ENCODE measurements around the gene CTIF.

DNA sequence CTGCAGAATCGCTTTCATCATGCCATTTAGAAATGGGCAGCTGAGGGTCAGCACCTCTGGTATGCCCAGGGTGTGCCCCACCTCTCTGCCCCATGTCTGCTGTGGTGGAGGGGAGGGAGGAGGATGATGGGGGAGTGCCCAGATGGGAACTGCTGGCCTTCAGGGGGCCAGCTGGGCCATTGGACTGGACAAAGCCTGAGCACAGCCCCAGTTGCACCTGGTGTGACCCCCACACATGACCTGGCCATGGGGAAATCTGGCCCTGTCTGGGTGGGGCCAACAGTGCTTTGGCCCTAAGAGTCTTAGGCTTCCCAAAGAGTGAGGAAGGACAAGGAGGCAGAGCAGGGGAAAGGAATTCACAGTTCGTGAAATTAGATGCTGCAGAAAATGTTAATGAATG, 44.1 kb downstream of the CTIF start:
- TF ChIP-seq, protein P1, sequence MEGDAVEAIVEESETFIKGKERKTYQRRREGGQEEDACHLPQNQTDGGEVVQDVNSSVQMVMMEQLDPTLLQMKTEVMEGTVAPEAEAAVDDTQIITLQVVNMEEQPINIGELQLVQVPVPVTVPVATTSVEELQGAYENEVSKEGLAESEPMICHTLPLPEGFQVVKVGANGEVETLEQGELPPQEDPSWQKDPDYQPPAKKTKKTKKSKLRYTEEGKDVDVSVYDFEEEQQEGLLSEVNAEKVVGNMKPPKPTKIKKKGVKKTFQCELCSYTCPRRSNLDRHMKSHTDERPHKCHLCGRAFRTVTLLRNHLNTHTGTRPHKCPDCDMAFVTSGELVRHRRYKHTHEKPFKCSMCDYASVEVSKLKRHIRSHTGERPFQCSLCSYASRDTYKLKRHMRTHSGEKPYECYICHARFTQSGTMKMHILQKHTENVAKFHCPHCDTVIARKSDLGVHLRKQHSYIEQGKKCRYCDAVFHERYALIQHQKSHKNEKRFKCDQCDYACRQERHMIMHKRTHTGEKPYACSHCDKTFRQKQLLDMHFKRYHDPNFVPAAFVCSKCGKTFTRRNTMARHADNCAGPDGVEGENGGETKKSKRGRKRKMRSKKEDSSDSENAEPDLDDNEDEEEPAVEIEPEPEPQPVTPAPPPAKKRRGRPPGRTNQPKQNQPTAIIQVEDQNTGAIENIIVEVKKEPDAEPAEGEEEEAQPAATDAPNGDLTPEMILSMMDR (conservative IDR thresholded peaks at IDR 0.05; ENCODE audit: low read depth in 2 of 2) = no peak
- no peak for TF ChIP-seq ZNF114 (CRISPR knock-in tag; IDR thresholded peaks at IDR 0.05)
- TF ChIP-seq, protein P2, sequence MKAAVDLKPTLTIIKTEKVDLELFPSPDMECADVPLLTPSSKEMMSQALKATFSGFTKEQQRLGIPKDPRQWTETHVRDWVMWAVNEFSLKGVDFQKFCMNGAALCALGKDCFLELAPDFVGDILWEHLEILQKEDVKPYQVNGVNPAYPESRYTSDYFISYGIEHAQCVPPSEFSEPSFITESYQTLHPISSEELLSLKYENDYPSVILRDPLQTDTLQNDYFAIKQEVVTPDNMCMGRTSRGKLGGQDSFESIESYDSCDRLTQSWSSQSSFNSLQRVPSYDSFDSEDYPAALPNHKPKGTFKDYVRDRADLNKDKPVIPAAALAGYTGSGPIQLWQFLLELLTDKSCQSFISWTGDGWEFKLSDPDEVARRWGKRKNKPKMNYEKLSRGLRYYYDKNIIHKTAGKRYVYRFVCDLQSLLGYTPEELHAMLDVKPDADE (IDR thresholded peaks at IDR 0.05) = no peak
- TF ChIP-seq, protein P3, sequence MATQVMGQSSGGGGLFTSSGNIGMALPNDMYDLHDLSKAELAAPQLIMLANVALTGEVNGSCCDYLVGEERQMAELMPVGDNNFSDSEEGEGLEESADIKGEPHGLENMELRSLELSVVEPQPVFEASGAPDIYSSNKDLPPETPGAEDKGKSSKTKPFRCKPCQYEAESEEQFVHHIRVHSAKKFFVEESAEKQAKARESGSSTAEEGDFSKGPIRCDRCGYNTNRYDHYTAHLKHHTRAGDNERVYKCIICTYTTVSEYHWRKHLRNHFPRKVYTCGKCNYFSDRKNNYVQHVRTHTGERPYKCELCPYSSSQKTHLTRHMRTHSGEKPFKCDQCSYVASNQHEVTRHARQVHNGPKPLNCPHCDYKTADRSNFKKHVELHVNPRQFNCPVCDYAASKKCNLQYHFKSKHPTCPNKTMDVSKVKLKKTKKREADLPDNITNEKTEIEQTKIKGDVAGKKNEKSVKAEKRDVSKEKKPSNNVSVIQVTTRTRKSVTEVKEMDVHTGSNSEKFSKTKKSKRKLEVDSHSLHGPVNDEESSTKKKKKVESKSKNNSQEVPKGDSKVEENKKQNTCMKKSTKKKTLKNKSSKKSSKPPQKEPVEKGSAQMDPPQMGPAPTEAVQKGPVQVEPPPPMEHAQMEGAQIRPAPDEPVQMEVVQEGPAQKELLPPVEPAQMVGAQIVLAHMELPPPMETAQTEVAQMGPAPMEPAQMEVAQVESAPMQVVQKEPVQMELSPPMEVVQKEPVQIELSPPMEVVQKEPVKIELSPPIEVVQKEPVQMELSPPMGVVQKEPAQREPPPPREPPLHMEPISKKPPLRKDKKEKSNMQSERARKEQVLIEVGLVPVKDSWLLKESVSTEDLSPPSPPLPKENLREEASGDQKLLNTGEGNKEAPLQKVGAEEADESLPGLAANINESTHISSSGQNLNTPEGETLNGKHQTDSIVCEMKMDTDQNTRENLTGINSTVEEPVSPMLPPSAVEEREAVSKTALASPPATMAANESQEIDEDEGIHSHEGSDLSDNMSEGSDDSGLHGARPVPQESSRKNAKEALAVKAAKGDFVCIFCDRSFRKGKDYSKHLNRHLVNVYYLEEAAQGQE (IDR thresholded peaks at IDR 0.05; ENCODE audit: unreplicated experiment) = no peak
- no peak for TF ChIP-seq EZH2 (IDR thresholded peaks at IDR 0.05; ENCODE audit: low read depth, unreplicated experiment)
- TF ChIP-seq EZH2phosphoT487 (IDR thresholded peaks at IDR 0.05; ENCODE audit: unreplicated experiment) = no peak
- TF ChIP-seq POLR2AphosphoS5 (IDR thresholded peaks at IDR 0.05; ENCODE audit: low read depth) = no peak
- TF ChIP-seq, protein P4, sequence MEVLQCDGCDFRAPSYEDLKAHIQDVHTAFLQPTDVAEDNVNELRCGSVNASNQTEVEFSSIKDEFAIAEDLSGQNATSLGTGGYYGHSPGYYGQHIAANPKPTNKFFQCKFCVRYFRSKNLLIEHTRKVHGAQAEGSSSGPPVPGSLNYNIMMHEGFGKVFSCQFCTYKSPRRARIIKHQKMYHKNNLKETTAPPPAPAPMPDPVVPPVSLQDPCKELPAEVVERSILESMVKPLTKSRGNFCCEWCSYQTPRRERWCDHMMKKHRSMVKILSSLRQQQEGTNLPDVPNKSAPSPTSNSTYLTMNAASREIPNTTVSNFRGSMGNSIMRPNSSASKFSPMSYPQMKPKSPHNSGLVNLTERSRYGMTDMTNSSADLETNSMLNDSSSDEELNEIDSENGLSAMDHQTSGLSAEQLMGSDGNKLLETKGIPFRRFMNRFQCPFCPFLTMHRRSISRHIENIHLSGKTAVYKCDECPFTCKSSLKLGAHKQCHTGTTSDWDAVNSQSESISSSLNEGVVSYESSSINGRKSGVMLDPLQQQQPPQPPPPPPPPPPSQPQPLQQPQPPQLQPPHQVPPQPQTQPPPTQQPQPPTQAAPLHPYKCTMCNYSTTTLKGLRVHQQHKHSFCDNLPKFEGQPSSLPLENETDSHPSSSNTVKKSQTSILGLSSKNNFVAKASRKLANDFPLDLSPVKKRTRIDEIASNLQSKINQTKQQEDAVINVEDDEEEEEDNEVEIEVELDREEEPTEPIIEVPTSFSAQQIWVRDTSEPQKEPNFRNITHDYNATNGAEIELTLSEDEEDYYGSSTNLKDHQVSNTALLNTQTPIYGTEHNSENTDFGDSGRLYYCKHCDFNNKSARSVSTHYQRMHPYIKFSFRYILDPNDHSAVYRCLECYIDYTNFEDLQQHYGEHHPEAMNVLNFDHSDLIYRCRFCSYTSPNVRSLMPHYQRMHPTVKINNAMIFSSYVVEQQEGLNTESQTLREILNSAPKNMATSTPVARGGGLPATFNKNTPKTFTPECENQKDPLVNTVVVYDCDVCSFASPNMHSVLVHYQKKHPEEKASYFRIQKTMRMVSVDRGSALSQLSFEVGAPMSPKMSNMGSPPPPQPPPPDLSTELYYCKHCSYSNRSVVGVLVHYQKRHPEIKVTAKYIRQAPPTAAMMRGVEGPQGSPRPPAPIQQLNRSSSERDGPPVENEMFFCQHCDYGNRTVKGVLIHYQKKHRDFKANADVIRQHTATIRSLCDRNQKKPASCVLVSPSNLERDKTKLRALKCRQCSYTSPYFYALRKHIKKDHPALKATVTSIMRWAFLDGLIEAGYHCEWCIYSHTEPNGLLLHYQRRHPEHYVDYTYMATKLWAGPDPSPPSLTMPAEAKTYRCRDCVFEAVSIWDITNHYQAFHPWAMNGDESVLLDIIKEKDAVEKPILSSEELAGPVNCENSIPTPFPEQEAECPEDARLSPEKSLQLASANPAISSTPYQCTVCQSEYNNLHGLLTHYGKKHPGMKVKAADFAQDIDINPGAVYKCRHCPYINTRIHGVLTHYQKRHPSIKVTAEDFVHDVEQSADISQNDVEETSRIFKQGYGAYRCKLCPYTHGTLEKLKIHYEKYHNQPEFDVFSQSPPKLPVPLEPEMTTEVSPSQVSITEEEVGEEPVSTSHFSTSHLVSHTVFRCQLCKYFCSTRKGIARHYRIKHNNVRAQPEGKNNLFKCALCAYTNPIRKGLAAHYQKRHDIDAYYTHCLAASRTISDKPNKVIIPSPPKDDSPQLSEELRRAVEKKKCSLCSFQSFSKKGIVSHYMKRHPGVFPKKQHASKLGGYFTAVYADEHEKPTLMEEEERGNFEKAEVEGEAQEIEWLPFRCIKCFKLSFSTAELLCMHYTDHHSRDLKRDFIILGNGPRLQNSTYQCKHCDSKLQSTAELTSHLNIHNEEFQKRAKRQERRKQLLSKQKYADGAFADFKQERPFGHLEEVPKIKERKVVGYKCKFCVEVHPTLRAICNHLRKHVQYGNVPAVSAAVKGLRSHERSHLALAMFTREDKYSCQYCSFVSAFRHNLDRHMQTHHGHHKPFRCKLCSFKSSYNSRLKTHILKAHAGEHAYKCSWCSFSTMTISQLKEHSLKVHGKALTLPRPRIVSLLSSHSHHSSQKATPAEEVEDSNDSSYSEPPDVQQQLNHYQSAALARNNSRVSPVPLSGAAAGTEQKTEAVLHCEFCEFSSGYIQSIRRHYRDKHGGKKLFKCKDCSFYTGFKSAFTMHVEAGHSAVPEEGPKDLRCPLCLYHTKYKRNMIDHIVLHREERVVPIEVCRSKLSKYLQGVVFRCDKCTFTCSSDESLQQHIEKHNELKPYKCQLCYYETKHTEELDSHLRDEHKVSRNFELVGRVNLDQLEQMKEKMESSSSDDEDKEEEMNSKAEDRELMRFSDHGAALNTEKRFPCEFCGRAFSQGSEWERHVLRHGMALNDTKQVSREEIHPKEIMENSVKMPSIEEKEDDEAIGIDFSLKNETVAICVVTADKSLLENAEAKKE (CRISPR knock-in tag; IDR thresholded peaks at IDR 0.05) = no peak
- no peak for TF ChIP-seq JUNB (IDR thresholded peaks at IDR 0.05; ENCODE audit: unreplicated experiment)
- TF ChIP-seq NANOG (IDR thresholded peaks at IDR 0.05; ENCODE audit: borderline replicate concordance) = no peak
- no peak for TF ChIP-seq CREB1 (CRISPR knock-in tag; IDR thresholded peaks at IDR 0.05; ENCODE audit: low read depth)
- no peak for TF ChIP-seq ZNF331 (CRISPR knock-in tag; IDR thresholded peaks at IDR 0.05; ENCODE audit: low read depth)
- TF ChIP-seq STAT1 (IDR thresholded peaks at IDR 0.05; ENCODE audit: unreplicated experiment) = no peak
